MM.1S (cell line): ENCODE data around the gene SNRNP48.

ENCODE experiments used
- CTCF ChIP-seq: fragments of 300-600 bp; sonication (generic); IDR thresholded peaks from 2 replicates; pipeline ENCODE4 v1.5.1; 2016; ENCODE audit warnings: antibody characterized with exemption, low read length, mixed read lengths
- EZH2 ChIP-seq: fragments of 300-600 bp; sonication (generic); optimal IDR thresholded peaks from 2 replicates; pipeline ENCODE3; 2017; ENCODE audit warnings: low read depth, mild to moderate bottlenecking, antibody characterized with exemption, low read length, mixed read lengths
- EZH2phosphoT487 ChIP-seq: fragments of 300-600 bp; sonication (generic); IDR thresholded peaks from 2 replicates; pipeline ENCODE4 v1.6.1; 2018; ENCODE audit warnings: antibody characterized with exemption, low read length

GRCh38 chr6:7550433-7550801 lies 39.6 kb upstream of the SNRNP48 start:
- TF ChIP-seq CTCF, result no peak
- no peak for TF ChIP-seq EZH2
- no peak for TF ChIP-seq EZH2phosphoT487
